Measurements from ENCODE around the gene FGF2. TPM values are rescaled to one million over a fixed set of nuclear protein-coding genes. Genes with fewer than 3 reads are reported as not detected.
A peak's percentile ranks its signal among the peaks of the same experiment; 100 is the strongest.

FGF2 gene
- total RNA-seq, 1 donor from 2014 or later: 25.1 TPM

DNA sequence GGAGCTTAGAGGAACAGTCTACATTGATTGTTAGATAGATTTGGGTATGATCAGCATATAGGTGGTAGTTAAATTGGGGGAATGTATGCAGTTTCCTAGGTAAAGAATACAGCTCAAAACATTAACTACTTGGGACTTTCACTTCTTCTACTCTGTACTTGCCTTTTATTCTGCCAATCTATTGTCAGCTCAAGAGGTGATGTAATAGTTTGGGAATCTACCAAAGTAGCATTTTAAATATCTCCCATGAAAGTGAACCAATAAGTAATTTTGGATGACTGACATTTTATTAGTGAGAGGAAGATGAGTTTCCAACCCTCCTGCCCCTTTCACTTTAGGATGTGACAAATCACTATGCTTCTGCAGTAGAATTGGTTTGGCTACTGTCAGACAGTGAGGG is 52.4 kb downstream of the FGF2 start:
- Mint-ChIP-seq H3K9me3 (ENCODE audit: low read depth) (no peaks in the 10 kb centered on the region), H3K27ac (ENCODE audit: unreplicated experiment) (no peak overlapping the region), H3K4me1 (ENCODE audit: low read depth) (peaks cover 26% of the 10 kb centered on the region), H3K4me3 (ENCODE audit: unreplicated experiment) (no peak overlapping the region), H3K36me3 (ENCODE audit: low read depth) (peaks cover 24% of the 10 kb centered on the region), H3K27me3 (ENCODE audit: low read depth) (no peaks in the 10 kb centered on the region)
- TF ChIP-seq, protein P1, sequence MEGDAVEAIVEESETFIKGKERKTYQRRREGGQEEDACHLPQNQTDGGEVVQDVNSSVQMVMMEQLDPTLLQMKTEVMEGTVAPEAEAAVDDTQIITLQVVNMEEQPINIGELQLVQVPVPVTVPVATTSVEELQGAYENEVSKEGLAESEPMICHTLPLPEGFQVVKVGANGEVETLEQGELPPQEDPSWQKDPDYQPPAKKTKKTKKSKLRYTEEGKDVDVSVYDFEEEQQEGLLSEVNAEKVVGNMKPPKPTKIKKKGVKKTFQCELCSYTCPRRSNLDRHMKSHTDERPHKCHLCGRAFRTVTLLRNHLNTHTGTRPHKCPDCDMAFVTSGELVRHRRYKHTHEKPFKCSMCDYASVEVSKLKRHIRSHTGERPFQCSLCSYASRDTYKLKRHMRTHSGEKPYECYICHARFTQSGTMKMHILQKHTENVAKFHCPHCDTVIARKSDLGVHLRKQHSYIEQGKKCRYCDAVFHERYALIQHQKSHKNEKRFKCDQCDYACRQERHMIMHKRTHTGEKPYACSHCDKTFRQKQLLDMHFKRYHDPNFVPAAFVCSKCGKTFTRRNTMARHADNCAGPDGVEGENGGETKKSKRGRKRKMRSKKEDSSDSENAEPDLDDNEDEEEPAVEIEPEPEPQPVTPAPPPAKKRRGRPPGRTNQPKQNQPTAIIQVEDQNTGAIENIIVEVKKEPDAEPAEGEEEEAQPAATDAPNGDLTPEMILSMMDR (IDR thresholded peaks at IDR 0.05): no peak
- DNase-seq (ENCODE audit: low spot score): no peak

DNA sequence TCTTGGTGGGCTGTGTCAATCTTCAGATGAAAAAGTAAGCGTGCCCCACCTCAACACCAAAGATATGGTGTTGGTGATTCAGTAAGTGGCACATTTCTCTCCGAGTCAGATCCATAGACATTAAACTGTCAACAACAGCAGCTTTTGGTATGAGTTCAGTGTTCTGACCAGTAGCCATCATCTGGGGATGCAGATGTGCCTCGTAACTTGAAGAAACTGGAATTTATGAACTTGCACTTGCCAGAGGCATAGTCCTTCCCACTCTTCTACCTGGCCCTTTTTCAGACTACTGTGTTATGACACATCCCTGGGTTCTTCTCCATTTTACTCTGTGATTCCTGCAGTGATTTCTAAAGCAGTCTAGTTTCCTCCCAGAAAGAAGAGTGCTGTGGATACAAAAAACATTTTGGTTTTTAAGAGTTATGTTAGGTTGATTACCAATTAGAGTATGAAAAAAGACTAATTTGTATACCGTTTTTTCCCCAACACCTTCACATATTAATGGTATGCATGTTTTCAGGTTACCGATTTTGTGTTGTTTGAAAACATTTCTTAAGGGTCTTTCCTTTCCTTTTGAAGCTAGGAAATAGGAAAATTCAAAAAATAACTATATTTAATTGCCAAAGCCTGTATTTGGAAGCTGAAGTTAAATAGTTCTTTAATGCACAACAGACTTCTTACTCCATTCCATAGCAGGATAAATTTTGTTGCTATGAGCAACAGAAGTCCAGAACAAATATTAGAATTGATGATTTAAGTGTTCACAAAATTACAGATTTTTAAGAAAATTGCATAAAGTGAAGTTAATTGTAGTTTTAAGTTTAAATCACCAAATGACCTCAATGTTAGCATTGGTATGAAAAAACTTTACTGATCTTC is 56.5 kb downstream of the FGF2 start:
- Mint-ChIP-seq H3K36me3 (ENCODE audit: low read depth) (peaks cover 26% of the 10 kb centered on the region), H3K27ac (ENCODE audit: unreplicated experiment) (no peak overlapping the region), H3K4me1 (ENCODE audit: low read depth) (peaks cover 6% of the 10 kb centered on the region), H3K9me3 (ENCODE audit: low read depth) (no peaks in the 10 kb centered on the region), H3K4me3 (ENCODE audit: unreplicated experiment) (no peak overlapping the region), H3K27me3 (ENCODE audit: low read depth) (no peaks in the 10 kb centered on the region)
- DNase-seq (ENCODE audit: low spot score): no peak
- TF ChIP-seq, protein P1 (IDR thresholded peaks at IDR 0.05): no peak

DNA sequence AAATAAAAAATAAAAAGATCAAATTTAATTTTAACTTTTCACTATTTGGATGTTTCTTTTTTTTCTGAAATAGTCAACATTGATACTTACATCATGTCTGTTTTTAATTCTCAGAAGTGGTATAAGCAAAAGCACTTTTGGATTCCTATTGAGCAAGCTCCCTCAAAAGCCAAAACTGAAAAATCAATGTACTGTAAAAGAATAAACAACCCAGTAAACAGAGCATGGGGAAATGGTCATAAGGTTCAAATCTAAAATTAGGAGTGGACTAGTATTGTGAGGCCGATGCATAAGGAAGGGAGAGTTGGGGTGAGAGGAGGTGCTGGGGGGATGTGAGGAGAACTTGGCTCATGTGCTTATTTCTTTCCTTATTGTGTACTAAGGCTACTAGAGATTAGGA is 57.9 kb downstream of the FGF2 start:
- no peaks in the 10 kb centered on the region for H3K9me3 Mint-ChIP-seq (ENCODE audit: low read depth)
- TF ChIP-seq, protein P1 (IDR thresholded peaks at IDR 0.05): no peak
- no peak for DNase-seq (ENCODE audit: low spot score)
- H3K27ac Mint-ChIP-seq (ENCODE audit: unreplicated experiment): no peak overlapping the region
- H3K4me1 Mint-ChIP-seq (ENCODE audit: low read depth): peaks cover 3% of the 10 kb centered on the region
- no peaks in the 10 kb centered on the region for H3K27me3 Mint-ChIP-seq (ENCODE audit: low read depth)
- no peak overlapping the region for H3K4me3 Mint-ChIP-seq (ENCODE audit: unreplicated experiment)
- peaks cover 18% of the 10 kb centered on the region for H3K36me3 Mint-ChIP-seq (ENCODE audit: low read depth)

DNA sequence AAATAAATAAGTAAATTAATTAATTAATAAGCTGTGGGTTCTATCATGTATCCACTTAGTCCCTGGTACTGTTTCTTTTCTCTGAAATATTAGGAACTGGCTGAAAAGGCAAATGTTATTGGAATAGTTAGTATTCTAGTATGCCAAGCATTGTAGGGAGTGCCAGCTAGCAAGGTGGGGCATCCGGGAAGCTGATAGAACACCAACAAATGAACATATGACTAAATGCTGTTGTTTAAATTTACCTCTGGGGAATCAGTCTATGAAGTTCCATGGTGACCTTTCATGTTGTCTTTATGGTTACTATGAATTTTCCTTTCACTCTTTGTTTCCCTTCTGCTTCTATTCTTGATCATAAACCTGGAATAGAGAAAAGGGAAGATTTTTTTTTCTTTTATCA is 63.1 kb downstream of the FGF2 start:
- Mint-ChIP-seq H3K27me3 (ENCODE audit: low read depth) (no peaks in the 10 kb centered on the region), H3K36me3 (ENCODE audit: low read depth) (peaks cover 5% of the 10 kb centered on the region), H3K4me1 (ENCODE audit: low read depth) (peaks cover 19% of the 10 kb centered on the region), H3K27ac (ENCODE audit: unreplicated experiment) (no peak overlapping the region), H3K9me3 (ENCODE audit: low read depth) (no peaks in the 10 kb centered on the region), H3K4me3 (ENCODE audit: unreplicated experiment) (no peak overlapping the region)
- DNase-seq (ENCODE audit: low spot score): no peak
- TF ChIP-seq, protein P1 (IDR thresholded peaks at IDR 0.05): no peak

DNA sequence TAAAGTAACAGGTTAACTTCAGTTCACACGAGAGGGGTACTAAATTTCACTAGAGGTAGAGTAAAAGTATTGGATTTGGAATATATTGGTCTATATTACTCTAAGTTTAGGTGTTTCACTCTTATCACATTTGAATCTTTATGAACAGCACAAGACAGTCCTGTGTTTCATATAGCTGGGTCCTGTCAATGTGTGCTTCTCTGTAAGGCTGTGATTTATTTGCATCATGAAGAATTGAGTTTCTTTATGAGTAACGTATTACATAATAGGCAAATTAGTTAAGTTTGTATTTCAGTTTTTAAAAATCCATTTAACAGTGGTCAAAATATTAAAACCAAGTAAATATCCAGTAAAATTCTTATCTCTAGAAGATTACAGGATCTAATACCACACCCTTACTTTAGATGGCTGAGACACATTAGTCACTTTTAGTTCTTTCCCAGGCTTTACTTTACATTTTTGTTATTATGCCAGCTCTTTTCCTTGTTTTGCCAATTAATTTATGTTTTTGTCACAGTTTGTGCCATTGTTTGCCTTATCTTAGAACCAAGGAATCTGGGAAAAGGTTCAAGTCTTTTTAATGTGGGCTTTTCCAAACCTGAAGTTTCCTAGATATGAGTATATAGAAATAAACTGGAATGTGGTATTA is 63.6 kb downstream of the FGF2 start:
- Mint-ChIP-seq H3K4me1 (ENCODE audit: low read depth) (peaks cover 24% of the 10 kb centered on the region), H3K27me3 (ENCODE audit: low read depth) (no peaks in the 10 kb centered on the region), H3K4me3 (ENCODE audit: unreplicated experiment) (no peak overlapping the region), H3K27ac (ENCODE audit: unreplicated experiment) (peak overlapping the region; percentile 9), H3K36me3 (ENCODE audit: low read depth) (peaks cover 5% of the 10 kb centered on the region), H3K9me3 (ENCODE audit: low read depth) (no peaks in the 10 kb centered on the region)
- TF ChIP-seq, protein P1 (IDR thresholded peaks at IDR 0.05): no peak
- no peak for DNase-seq (ENCODE audit: low spot score)
